Stimulated activated CD8-positive, alpha-beta memory T cell treated with anti-CD3 and anti-CD28 coated beads, Interleukin-7, amount 100 ng/mL, for 24 hours (primary cell): ENCODE data around the gene STC2.
A peak's percentile ranks its signal among the peaks of the same experiment; 100 is the strongest.
"Not testable (repeated sequence)": the region's sequence is repeated elsewhere in the genome, so short reads cannot be mapped to it uniquely, and the experiment has no call there.

Experiments used
- DNase-seq: peaks from one replicate; pipeline ENCODE4 v3.0.0-alpha.2; 2020; ENCODE audit warnings: low read depth

STC2 gene

GRCh38 chr5:173294673-173295320 lies 33.4 kb downstream of the STC2 start:
- DNase-seq, result no peak

GRCh38 chr5:173293817-173294672 lies 34.2 kb downstream of the STC2 start:
- peak; percentile 38 for DNase-seq

- no peak for DNase-seq
Observed at GRCh38 chr5:173291722-173292658, 36.2 kb downstream of the STC2 start.

GRCh38 chr5:173290477-173291131 lies 37.6 kb downstream of the STC2 start:
- DNase-seq, result no peak

- no peak for DNase-seq
Observed at GRCh38 chr5:173289372-173289771, 38.8 kb downstream of the STC2 start.

GRCh38 chr5:173288632-173289031 lies 39.6 kb downstream of the STC2 start:
- DNase-seq, result no peak

- DNase-seq, result no peak
Observed at GRCh38 chr5:173287086-173287485, 41.1 kb downstream of the STC2 start.

GRCh38 chr5:173284343-173284958 lies 43.8 kb downstream of the STC2 start:
- not testable (repeated sequence) for DNase-seq

- peak; percentile 58 for DNase-seq
Observed at GRCh38 chr5:173283318-173284288, 44.6 kb downstream of the STC2 start.

GRCh38 chr5:173282916-173283315 lies 45.3 kb downstream of the STC2 start:
- DNase-seq, result no peak

GRCh38 chr5:173281910-173282309 lies 46.3 kb downstream of the STC2 start:
- no peak for DNase-seq

GRCh38 chr5:173279166-173279565 lies 49.0 kb downstream of the STC2 start:
- DNase-seq, result no peak

GRCh38 chr5:173278641-173279040 lies 49.6 kb downstream of the STC2 start:
- DNase-seq, result no peak

GRCh38 chr5:173278172-173278571 lies 50.0 kb downstream of the STC2 start:
- DNase-seq, result no peak

- no peak for DNase-seq
Observed at GRCh38 chr5:173274771-173275170, 53.4 kb downstream of the STC2 start.

GRCh38 chr5:173271419-173271818 lies 56.8 kb downstream of the STC2 start:
- no peak for DNase-seq

GRCh38 chr5:173268750-173269432 lies 59.3 kb downstream of the STC2 start:
- no peak for DNase-seq

GRCh38 chr5:173265433-173265832 lies 62.8 kb downstream of the STC2 start:
- no peak for DNase-seq
